GM10847 (cell line): Measurements from ENCODE around the gene ESAM.
A peak's percentile ranks its signal among the peaks of the same experiment; 100 is the strongest.

ENCODE experiments used
- POLR2A ChIP-seq: IDR thresholded peaks from 2 replicates; pipeline ENCODE4 v1.6.1; 2011; ENCODE audit not compliant: insufficient read length; ENCODE audit errors: extremely low read depth

Gene ESAM

GRCh38 chr11:124784051-124784450 is 22.0 kb upstream of the ESAM start:
- no peak for TF ChIP-seq POLR2A

DNA sequence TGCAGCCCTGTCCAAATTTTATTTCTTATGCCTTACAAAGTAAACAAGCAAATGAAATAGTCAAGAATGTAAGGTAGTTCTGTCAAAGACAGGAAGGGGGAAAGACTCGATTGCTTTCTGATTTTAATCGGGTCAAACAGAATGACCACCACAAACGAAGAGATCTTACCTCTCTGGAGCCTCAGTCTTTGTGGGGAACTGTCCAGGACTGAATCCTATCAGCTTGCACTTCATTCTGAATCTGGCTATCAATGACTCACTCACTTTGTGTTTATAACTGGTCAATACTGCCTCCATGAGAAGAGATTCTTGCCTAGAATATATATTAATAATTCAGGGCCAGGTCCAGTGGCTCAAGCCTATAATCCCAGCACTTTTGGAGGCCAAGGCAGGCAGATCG is 20.9 kb upstream of the ESAM start:
- no peak for TF ChIP-seq POLR2A

DNA sequence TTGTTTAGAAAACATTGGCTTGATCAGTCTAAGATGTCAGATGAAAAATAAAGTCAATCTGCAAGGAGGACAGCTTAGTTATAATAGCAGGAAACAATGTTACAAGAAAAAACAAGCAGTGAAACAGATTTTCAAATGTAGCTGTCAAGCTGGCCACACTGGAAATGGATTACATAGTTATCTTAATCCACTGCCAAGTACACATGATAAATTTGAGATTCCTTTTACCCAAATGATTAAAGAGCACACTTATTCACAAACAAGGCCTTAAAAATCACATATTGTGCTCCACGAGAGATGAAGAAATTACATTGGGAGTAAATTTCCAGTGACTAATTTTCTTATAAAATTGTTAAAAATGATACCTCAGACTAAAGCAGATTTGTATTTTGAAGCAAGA is 17.5 kb upstream of the ESAM start:
- no peak for TF ChIP-seq POLR2A

- no peak for TF ChIP-seq POLR2A
These were observed 16.2 kb upstream of the ESAM start for GRCh38 chr11:124778281-124778680.

- TF ChIP-seq POLR2A: no peak
These were observed 15.0 kb upstream of the ESAM start for GRCh38 chr11:124776865-124777645.

DNA sequence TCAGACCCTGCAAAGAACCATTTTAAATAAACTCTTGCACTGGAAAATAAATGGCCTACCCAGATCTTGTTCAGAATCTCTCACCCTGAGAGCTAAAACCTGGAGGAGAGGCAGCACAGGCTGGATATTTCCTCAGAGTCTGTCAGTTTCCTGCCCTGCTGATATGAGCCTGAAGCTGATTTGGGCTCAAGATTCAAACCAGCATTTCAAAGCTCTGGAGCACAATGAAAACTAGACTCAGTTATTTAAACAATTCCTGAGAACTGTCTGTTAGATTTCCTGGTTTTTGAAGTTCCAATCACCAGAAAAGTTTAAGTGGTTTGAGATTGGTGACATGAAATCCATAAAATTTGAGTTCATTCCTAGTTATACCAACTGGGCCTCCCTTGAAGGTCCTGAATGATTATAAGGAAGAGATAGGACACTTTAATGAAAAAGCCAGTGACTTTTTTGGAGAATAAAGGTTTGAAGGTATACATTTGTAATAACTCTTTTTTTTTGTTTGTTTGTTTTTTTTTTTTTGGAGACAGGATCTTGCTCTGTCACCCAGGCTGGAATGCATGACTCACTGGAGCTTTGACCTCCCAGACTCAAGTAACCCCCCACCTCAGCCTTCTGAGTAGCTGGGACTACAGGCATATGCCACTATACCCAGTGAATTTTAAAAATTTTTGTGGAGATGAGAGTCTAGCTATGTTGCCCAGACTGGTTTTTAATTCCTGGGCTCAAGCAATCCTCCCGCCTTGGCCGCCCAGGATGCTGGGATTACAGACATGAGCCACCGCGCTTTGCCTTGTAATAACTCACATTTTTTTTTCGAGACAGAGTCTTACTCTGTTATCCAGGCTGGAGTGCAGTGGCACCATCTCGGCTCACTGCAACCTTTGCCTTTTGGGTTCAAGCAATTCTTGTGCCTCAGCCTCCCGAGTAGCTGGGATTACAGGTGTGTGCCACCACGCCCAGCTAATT is 8.0 kb upstream of the ESAM start:
- TF ChIP-seq POLR2A: no peak

GRCh38 chr11:124768914-124769313 is 6.8 kb upstream of the ESAM start:
- no peak for TF ChIP-seq POLR2A

DNA sequence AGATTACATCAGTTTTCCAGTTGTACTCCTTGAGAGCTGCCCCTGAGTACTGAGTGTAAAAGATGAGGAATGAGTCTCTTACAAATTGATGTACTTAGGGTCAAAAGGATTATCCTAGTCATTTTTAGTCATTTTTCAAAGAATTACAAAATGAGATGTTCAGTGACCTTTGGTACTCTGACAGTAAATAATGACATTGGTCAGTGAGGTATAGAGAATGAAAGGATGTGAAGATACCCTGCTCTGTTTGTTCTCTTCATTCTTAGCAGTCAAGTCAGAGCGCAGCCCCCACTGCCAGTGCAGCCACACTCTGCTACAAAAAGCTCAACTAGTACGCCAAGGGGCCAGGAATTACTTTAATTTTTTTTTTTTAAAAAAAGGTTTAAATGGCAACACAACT is 4.1 kb upstream of the ESAM start:
- no peak for TF ChIP-seq POLR2A

GRCh38 chr11:124763156-124763947 is 1.3 kb upstream of the ESAM start:
- TF ChIP-seq POLR2A: no peak

- TF ChIP-seq POLR2A: no peak
These were observed 600 bp upstream of the ESAM start for GRCh38 chr11:124762624-124763155.

- no peak for TF ChIP-seq POLR2A
These were observed 587 bp downstream of the ESAM start for GRCh38 chr11:124761301-124762104.

DNA sequence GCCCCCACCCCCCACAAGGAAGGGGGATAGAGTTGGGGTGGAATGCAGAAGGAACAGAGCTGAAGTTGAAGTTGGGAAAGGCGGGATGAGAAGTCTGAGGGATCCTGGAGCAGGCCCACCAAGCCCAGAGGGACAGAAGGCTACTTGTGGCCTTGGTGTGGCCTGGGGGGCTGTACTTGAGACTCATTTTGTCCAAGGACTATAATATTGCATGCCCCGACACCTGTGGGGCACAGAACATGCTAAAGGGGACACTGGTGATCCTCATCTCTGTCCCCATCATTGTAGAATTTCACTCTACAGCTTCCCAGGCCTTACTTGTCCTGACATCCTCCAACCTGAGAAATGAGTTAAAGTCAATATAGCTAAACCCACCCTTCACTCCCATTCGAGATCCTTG is 1.3 kb downstream of the ESAM start:
- no peak for TF ChIP-seq POLR2A

GRCh38 chr11:124760205-124760652 is 1.9 kb downstream of the ESAM start:
- TF ChIP-seq POLR2A: peak; percentile 31
